Lung microvascular endothelial cell (primary cell): ENCODE data around the gene DPY19L3. TPM values are rescaled to one million over a fixed set of nuclear protein-coding genes. Genes with fewer than 3 reads are reported as not detected.
"Not testable (repeated sequence)": the region's sequence is repeated elsewhere in the genome, so short reads cannot be mapped to it uniquely, and the experiment has no call there.

ENCODE experiments used
- DNase-seq, 2 donors: peaks; one replicate each; pipeline versions ENCODE4 v3.0.0 to v3.0.0-alpha.2; 2010; ENCODE audit warnings: low read depth in 2 of 2
- total RNA-seq: library from RNA; depleted of rRNA; stranded (reverse); fragments of >200 nt; gene quantifications from 2 replicates; pipeline ENCODE4 v1.2.1, GENCODE V29; 2014

DPY19L3 gene, protein sequence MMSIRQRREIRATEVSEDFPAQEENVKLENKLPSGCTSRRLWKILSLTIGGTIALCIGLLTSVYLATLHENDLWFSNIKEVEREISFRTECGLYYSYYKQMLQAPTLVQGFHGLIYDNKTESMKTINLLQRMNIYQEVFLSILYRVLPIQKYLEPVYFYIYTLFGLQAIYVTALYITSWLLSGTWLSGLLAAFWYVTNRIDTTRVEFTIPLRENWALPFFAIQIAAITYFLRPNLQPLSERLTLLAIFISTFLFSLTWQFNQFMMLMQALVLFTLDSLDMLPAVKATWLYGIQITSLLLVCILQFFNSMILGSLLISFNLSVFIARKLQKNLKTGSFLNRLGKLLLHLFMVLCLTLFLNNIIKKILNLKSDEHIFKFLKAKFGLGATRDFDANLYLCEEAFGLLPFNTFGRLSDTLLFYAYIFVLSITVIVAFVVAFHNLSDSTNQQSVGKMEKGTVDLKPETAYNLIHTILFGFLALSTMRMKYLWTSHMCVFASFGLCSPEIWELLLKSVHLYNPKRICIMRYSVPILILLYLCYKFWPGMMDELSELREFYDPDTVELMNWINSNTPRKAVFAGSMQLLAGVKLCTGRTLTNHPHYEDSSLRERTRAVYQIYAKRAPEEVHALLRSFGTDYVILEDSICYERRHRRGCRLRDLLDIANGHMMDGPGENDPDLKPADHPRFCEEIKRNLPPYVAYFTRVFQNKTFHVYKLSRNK
- total RNA-seq, result 15.3 and 22.6 TPM in 2 replicates

DNA sequence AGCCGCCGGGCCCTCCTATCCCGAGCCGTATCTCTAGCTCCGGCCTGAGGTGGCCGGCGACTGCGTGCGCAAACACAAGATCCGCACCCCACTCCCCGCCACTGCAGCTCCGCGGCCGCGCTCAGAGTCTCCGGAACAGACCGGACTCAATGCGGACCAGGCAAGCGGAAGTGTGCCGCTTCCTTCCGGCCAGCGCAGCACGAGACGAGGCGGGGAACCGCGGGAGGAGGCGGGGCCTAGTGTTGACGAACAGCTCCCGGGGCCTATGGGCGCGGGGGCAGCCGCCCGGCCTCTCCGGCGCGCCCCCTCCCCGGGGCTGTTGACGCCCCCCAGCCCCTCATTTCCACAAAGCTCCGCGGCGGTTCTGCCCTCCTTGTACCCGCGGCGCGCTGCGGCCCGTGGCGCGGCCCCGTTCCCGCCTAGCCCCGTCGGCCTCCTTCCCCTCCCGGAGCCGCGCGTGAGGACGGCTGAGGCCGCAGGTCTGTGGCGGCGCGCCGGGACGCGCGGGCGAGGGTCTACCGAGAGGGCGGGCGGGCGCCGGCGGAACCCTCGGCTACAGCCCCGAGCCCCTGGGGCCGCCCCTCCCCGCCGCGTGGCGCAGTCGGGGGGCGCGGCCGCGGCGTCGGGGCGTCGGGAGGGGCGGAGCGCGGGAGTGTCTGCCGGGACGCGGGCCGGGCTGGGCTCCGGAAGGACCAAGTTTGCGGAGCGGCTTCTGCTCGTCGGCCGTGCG is at the start of gene DPY19L3:
TSS of gene DPY19L3 (plus strand) at position 340 of the 730 bp plus-strand sequence. CDS start 2,484 bp downstream, outside the sequence.
- peak; percentile 94 to 97 for DNase-seq

DNA sequence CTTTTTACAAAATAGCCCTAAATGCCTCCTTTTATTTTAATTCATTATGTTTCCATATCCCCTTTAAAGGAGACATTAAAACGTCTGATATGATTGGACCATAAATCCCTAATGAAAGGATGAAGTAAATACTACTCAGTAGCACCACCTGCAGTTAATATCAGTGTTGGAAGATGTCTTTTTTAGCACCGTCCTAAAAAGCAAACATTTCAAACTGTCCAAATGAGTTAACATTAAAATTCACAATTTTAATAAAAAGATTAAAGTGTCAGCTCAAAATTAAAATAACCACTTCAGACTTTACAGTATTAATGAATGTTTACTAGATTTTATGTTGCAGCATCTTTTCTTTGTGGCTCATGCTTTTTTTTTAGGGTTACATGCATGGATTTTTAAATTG is 47.9 kb upstream of the DPY19L3 start:
- peak in 1 of 2 donors; percentile 53 for DNase-seq

DNA sequence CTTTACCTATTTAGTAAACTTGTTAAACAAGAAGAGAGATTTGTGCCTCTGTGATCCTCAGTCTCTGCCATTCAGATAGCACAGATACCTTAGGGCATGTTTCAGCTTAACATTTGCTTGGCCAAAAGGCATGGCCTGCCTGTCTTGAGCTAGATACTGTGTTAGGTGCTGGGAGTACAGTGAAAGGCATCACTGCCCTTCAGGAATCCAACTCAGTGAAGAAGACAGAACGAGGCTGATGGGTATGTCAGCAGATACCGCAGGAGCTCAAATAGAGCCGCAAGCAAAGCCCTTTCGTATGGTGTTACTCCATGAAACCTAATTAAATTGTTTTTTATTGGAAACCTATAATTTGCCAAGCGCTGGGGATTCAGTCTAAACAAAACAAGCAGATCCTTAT is 47.2 kb upstream of the DPY19L3 start:
- DNase-seq, result no peak

DNA sequence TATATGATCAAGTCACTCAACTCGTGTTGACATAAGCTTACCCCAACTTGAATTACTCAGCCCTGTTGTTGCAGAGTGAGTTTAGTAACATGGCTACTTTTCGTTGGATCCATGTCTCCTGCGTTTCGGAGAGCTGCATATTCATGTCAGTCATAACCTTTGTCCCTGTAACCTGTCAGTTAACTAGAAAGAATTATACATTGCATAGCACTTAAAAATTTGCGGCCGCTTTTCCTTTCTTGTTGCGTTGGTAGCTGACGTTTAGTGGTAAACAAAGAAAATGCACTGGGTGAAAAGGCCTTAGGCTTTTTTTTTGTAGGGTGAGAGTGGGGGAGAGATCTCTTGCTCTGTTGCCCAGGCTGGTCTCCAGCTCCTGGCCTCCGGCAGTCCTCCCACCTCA is 46.0 kb upstream of the DPY19L3 start:
- DNase-seq, result no peak

DNA sequence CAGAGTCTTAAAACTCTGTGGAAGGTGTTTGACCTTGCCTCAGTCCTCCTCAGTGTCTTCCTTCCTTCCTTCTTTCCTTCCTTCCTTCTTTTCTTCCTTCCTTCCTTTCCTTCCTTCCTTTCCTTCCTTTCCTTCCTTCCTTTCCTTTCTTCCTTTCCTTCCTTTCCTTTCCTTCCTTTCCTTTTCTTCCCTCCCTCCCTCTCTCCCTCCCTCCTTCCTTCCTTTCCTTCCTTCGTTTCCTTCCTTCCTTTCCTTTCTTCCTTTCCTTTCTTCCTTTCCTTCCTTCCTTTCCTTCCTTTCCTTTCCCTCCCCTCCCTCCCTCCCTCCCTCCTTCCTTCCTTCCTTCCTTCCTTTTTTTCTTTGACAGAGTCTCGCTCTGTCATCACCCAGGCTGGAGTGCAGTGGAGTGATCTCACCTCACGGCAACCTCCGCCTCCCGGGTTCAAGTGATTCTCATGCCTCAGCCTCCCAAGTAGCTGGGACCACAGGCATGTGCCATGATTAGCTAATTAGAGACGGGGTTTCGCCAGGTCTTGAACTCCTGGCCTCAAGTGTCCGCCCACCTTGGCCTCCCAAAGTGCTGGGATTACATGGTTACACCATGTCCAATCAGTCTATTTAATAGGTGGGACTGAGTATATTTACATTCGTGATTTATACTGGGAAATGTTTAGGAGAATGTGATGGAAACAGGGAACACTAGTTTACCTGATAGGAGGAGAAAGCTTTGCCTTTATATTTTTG is 43.8 kb upstream of the DPY19L3 start:
- no peak for DNase-seq

DNA sequence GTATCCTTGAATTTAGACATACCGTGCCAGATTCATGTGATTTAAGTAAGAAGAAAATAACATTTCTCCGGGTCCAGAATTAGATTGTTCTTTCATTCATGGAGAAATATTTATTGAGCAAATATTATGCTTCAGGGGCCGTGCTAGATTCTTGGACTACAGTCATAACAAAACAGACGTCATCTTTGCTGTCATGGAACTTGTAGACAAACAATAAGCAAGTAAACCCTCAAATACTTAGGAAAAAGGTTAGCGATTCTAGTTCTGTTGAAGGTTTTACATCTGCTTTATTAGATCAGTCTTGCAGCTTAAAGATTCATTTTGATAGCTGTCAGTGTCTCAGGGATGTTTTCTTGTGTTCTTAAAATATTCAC is 43.3 kb upstream of the DPY19L3 start:
- DNase-seq, result no peak

DNA sequence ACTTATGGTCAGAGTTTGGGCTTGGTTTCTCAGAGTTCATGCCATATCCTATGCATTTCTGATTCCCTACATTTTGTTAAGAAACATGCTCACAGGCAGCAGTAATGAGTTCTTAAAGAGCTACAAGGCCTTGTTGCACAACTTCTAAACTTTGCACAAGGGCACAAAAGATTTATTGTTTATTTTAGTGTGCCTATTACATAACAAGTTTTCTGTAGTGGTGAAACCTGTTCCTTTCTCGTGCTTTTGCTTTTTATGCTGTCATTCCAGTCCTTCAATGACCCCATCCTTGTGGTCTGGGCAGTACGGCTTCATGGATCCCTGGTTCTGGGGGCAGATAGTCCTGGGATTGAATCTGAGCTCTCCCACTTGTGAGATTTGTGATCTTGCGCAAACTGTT is 42.4 kb upstream of the DPY19L3 start:
- DNase-seq, result no peak

DNA sequence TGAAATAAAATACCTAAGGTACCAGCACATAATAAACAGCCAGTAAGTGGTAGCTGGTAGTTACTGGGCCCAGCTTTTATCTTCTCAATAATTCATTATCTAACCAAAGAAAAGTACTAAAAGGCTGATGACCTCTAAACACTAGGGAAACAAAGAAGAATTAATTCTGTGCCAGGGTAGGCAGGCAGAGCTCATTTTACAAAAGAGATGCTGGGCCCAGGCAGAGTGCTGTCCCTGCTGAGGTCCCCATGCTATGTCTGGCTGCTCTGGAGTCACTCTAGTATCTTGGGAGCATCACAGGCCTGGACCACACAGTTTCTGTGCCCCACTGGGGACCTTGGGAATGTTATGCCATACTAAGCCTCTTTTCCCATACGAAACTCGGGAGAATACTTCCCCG is 41.9 kb upstream of the DPY19L3 start:
- DNase-seq, result no peak

DNA sequence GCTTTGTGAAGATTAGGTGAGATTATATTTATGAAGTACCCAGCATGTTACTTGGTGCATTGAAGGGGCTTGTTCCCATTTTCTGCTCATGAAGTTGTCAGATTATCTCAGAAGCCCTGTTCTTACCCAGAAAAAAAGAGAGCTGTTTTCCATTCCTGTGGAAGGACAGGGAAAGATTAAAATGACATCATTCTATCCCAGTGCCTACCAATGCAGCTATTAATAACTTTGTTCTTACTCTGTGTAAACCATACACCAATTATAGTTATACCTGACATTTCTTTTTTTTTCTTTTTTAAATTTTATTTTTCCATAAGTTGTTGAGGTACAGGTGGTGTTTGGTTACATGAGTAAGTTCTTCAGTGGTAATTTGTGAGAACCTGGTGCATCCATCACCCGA is 41.5 kb upstream of the DPY19L3 start:
- no peak for DNase-seq

DNA sequence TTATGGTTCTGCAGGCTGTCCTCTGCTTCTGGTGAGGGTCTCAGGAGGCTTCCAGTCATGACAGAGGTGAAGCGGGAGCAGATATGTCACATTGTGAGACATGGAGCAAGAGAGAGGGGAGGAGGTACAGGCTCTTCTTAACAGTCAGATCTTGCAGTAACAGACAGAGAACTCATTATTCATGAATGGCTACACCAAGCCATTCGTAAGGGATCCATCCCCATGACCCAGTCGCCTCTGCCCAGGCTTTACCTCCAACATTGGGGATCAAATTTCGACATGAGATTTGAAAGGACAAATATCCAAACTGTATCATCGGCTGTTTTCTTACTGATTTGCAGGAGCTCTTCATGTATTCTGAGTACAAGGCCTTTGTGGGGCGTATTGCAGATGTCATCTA is 38.5 kb upstream of the DPY19L3 start:
- no peak for DNase-seq

DNA sequence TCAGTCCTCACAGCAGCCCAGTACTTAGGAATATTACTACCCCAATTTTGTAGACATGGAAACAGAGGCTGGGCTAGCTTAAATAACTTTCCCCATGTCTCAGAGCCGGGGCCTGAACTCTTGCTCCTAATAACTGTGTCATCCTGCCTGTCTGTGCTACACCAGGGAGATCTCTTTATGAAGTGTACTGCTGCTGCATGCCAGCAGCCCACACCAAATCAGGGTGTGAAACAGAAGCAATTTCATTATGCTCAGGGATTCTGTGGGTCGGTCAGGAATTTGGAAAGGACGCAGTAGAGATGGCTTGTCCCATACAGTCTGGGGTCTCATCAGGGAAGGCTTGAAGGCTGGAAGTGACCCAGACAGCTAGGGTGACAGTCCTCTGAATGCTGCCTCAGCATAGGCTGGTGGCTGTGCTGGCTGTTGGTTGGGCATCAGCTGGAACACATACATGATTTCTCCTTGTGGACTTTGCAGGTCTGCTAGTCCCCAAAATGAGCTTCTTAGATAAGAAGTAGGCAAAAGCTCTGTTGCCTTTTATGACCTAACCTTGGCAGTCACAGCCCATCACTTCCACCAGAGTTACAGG is 37.5 kb upstream of the DPY19L3 start:
- DNase-seq, result no peak

DNA sequence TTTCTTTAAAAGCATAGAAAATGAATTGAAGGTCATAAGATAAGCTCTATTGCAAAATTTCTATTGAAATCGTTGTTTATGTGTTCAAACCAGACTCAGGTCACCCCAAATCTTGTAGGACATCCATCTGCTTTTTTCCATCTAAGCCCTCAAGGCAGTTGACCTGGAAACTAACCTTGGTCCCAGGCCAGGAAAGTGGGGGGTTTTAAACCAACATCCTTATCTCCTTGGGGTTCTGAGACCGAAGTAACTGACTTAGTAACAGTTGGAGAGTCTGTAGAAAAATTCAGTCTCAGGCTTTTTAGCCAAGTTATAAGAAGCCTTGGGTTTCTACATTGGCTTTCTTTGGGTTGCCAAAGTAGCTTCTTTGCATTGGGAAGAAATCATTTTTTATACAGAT is 36.8 kb upstream of the DPY19L3 start:
- no peak for DNase-seq

DNA sequence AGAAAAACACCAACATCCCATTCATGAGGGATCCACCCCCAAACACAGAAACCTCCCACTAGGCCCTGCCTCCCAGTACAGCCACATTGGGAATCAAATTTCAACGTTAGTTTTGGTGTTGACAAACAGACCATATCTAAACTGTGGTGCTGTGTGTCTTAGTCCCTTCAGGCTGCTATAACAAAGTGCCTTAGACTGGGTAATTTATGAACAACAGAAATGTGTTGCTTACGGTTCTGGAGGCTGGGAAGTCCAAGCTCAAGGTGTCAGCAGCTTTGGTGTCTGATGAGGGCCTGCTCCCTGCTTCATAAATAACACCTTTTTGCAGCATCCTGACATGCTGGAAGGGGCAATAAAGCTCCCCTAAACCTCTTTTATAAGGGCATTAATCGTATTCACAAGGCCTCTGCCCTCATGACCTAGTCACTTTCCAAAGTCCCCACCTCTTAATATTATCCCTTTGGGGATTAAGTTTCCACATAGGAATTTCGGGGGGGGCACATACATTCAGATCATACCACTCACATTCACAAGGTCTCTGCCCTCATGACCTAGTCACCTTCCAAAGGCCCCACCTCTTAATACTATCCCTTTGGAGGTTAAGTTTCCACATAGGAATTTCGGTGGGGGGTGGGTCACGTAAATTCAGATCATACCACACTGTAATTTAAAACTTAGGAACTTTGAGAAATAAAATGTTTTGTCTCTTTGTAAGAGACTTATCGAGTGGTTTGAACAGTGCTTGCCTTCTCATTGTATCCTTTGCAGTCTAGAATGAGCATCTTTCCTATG is 32.6 kb upstream of the DPY19L3 start:
- no peak for DNase-seq

DNA sequence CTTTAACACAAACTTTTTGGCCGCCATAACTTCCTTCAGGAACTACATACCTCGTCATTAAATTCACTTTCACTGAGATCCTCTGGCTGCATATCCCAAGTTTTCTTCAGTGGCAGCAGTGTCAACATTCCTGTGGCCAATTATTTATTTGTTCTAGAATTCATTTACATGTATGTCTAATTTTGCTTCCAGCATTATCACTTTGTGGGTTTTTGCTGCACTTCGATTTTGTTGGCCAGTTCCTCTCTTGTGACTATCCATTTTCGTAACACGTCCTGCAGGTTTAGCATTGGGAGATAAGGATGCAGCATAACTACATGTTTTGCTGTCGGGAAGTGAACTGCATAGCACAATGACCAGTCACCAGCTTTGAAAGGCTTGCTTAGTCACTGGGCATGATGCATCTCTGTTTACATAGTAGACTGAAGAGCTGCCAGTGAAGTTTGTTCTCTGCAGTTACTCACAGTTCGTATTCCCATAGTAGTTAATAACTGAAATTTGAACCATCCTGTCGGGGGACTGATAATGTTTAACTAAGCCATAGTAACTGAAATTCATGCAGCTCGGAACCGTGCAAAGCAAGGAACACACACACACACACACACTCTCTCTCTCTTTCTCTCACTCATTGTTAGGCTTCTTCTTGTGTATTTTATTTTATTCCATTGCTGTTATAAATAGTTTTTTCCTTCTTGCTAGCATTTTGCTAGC is 31.8 kb upstream of the DPY19L3 start:
- DNase-seq, result peak; percentile 95 to 98

DNA sequence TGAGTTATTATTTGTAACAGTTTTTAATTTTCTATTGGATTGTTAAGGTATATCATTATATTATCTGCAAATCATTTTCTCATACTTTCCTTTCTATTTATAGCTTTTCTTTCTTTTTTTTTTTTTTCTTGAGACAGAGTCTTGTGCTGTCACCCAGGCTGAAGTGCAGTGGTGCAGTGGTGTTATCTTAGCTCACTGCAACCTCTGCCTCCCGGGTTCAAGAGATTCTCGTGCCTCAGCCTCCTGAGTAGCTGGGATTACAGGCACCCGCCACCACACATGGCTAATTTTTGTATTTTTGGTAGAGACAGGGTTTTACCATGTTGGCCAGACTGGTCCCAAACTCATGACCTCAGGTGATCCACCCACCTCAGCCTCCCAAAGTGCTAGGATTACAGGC is 31.2 kb upstream of the DPY19L3 start:
- not testable (repeated sequence) for DNase-seq

DNA sequence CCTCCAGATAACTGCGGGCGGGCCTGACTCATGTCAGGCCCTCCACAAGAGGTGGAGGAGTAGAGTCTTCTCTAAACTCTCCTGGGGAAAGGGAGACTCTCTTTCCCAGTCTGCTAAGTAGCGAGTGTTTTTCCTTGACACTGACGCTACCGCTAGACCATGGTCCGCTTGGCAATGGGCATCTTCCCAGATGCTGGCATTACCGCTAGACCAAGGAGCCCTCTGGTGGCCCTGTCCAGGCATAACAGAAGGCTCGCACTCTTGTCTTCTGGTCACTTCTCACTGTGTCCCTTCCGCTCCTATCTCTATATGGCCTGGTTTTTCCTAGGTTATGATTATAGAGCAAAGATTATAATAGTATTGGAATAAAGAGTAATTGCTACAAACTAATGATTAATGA is 28.5 kb upstream of the DPY19L3 start:
- DNase-seq, result peak in 1 of 2 donors; percentile 10

DNA sequence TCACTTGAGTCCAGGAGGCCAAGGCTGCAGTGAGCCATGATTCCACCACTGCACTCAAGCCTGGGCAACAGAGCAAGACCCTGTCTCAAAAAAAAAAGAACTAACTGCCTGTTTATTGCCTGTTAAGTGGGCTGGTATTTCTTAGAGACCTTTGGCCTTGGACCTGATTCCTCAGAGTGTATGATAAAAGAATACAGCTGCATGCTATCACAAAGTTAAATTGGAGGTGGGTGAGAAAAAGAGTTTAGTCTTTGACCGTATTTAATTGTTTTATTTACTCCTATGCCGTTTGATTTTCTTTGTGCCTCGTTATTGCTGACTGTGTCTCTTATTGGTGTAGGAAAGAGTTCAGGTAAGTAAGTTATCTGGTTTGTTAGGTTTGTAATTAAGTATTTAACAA is 25.3 kb upstream of the DPY19L3 start:
- DNase-seq, result no peak

DNA sequence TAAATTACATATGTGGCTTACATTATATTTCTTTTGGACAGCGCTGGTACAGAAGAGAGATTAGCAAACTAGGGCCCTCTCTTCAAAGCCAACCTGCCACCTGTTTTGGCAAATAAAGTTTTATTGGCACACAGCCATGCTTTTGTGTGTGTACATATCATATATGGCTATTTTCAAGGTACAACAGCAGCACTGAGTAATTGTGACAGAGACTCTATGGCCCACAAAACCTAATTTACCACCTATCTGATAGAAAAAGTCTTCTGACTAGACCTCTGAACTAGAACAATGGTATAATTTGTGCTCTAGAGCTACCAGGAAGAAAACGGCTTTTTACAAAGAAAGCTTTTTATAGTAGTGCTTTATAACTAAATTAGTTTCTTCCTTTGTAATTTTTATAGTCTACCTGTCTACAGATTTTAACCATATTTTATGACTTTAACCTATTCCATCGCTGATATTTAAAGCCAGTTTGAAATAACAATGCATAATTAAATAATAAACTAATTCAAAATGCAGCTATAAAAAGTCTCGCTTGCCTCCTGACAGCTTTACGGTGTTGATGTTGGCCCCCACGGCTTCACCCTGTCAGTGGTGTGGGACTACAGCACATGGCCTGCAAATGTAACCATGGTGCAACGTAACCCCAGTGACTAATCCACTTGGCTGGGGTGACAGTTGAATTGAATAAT is 17.7 kb upstream of the DPY19L3 start:
- peak in 1 of 2 donors; percentile 69 for DNase-seq

DNA sequence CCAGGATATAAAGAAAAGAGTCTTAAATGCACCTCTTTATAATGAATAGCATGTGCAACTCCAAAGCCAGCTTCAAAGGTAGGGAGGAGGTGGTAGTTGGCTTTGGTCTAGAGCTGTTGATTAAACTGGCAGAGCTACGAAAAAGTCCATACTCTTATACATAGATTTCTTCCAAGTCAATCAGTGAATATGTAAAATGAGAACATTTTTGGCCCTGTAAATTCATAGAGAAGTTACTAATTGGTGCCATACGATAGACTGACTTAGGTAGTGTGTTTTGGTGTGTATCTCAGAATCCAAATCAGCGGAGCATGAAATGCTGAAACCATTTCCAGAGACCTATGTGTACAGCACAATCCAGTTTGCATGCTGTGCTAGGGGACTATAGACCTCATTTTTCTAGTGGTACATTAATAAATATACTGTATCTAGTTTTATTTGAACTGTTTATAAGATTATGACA is 17.1 kb upstream of the DPY19L3 start:
- no peak for DNase-seq
